ENCODE data around the gene CCDC91. TPM values are rescaled to one million over a fixed set of nuclear protein-coding genes. Genes with fewer than 3 reads are reported as not detected.

The CCDC91 gene
- total RNA-seq, 4 donors from 2014 or later: 7.2 to 37.6 (median 22.7) TPM

GRCh38 chr12:28512406-28512805 is 322.1 kb downstream of the CCDC91 start:
- Histone ChIP-seq H3K27ac (no peak overlapping the region), H3K27me3 (no peaks in the 10 kb centered on the region), H3K4me1 (peaks cover 0 to 13% (median 7%) of the 10 kb centered on the region in 3 donors), H3K9me3 (no peaks in the 10 kb centered on the region), H3K36me3 (no peaks in the 10 kb centered on the region), H3K4me3 (no peak overlapping the region)
- no peak for DNase-seq
- no peak for TF ChIP-seq POLR2A (IDR thresholded peaks at IDR 0.05)
- TF ChIP-seq, protein P1, sequence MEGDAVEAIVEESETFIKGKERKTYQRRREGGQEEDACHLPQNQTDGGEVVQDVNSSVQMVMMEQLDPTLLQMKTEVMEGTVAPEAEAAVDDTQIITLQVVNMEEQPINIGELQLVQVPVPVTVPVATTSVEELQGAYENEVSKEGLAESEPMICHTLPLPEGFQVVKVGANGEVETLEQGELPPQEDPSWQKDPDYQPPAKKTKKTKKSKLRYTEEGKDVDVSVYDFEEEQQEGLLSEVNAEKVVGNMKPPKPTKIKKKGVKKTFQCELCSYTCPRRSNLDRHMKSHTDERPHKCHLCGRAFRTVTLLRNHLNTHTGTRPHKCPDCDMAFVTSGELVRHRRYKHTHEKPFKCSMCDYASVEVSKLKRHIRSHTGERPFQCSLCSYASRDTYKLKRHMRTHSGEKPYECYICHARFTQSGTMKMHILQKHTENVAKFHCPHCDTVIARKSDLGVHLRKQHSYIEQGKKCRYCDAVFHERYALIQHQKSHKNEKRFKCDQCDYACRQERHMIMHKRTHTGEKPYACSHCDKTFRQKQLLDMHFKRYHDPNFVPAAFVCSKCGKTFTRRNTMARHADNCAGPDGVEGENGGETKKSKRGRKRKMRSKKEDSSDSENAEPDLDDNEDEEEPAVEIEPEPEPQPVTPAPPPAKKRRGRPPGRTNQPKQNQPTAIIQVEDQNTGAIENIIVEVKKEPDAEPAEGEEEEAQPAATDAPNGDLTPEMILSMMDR (IDR thresholded peaks at IDR 0.05): no peak
- WGBS, 2 donors: 72 to 76% methylated on average over 6 of the region's 6 CpGs
- intact Hi-C loops (cut with DNase I): no loop called here

GRCh38 chr12:28512876-28513275 is 322.6 kb downstream of the CCDC91 start:
- DNase-seq: no peak
- peaks cover 0 to 13% (median 7%) of the 10 kb centered on the region in 3 donors for H3K4me1 ChIP-seq
- H3K27ac ChIP-seq: no peak overlapping the region
- no peak overlapping the region for H3K4me3 ChIP-seq
- H3K36me3 ChIP-seq: no peaks in the 10 kb centered on the region
- no peaks in the 10 kb centered on the region for H3K27me3 ChIP-seq
- no peaks in the 10 kb centered on the region for H3K9me3 ChIP-seq
- intact Hi-C loops (cut with DNase I): no loop called here
- TF ChIP-seq, protein P1 (IDR thresholded peaks at IDR 0.05): no peak
- TF ChIP-seq POLR2A (IDR thresholded peaks at IDR 0.05): no peak
- 20 to 31% methylated on average over 1 of the region's 1 CpG for WGBS, 2 donors

- H3K9me3 ChIP-seq: no peaks in the 10 kb centered on the region
- H3K27me3 ChIP-seq: no peaks in the 10 kb centered on the region
- H3K4me1 ChIP-seq: peaks cover 0 to 13% (median 7%) of the 10 kb centered on the region in 3 donors
- H3K36me3 ChIP-seq: no peaks in the 10 kb centered on the region
- no peak for DNase-seq
- intact Hi-C loops (cut with DNase I): no loop called here
- TF ChIP-seq, protein P1 (IDR thresholded peaks at IDR 0.05): no peak
- no peak for TF ChIP-seq POLR2A (IDR thresholded peaks at IDR 0.05)
- 63 to 91% methylated on average over 1 of the region's 1 CpG for WGBS, 2 donors
- H3K27ac ChIP-seq: no peak overlapping the region
- no peak overlapping the region for H3K4me3 ChIP-seq
Observed at GRCh38 chr12:28513983-28514382, 323.7 kb downstream of the CCDC91 start.

DNA sequence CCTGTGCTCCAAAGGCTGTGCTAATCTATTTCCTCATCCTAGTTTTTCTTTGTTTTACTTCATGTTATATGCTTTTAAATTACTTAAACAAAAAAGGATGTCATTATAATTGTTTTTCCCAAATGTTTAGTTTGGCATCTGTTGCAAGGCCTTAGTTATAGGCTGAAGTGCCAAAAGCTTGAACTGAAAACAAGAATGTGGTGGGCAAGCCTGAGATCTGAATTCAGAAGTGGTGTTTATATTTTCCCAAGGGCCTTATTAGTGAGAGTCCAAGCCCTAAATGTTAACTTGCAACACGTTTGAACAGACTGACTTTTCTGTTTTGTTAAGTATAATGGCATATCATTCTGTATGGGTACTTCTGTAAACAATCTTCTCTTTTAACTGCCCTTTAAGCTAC is 326.8 kb downstream of the CCDC91 start:
- Histone ChIP-seq H3K4me1 (peaks cover 0 to 13% (median 7%) of the 10 kb centered on the region in 3 donors), H3K27ac (no peak overlapping the region), H3K9me3 (no peaks in the 10 kb centered on the region), H3K4me3 (no peak overlapping the region), H3K36me3 (no peaks in the 10 kb centered on the region), H3K27me3 (no peaks in the 10 kb centered on the region)
- TF ChIP-seq POLR2A (IDR thresholded peaks at IDR 0.05): no peak
- TF ChIP-seq, protein P1 (IDR thresholded peaks at IDR 0.05): no peak
- 37 to 38% methylated on average over 1 of the region's 1 CpG for WGBS, 2 donors
- intact Hi-C loops (cut with DNase I): no loop called here
- DNase-seq: no peak

GRCh38 chr12:28527631-28528249 is 337.5 kb downstream of the CCDC91 start:
- DNase-seq: no peak

More at GRCh38 chr12:28527631-28528249, 337.5 kb downstream of the CCDC91 start:
- Histone ChIP-seq H3K27me3 (no peaks in the 10 kb centered on the region), H3K4me1 (no peaks in the 10 kb centered on the region), H3K27ac (no peak overlapping the region), H3K4me3 (no peak overlapping the region), H3K9me3 (peaks cover 0 to 9% (median 0%) of the 10 kb centered on the region in 3 donors), H3K36me3 (no peaks in the 10 kb centered on the region)
- WGBS, 2 donors: 89 to 90% methylated on average over 4 to 5 of the region's 5 CpGs
- intact Hi-C loops (cut with DNase I): no loop called here
- TF ChIP-seq, protein P1 (IDR thresholded peaks at IDR 0.05): no peak
- TF ChIP-seq POLR2A (IDR thresholded peaks at IDR 0.05): no peak
